K562 (cell line): ENCODE data around the gene RNASEH2C. TPM values are rescaled to one million over a fixed set of nuclear protein-coding genes. Genes with fewer than 3 reads are reported as not detected.

ENCODE experiments used
- FOXA3 ChIP-seq, 2 experiments: fragments of 450-650 bp in 1 of 2; sonication (generic) in 1 of 2; formaldehyde crosslinking; IDR thresholded peaks in 1 of 2; conservative IDR thresholded peaks in 1 of 2; 2 replicates each; pipeline versions ENCODE4 v1.4.0 to v1.8.0; 2020 to 2022; ENCODE audit warnings: mild to moderate bottlenecking in 2 of 2, missing genetic modification reagents in 1 of 2
- GATAD2B ChIP-seq: fragments of 450-650 bp; IDR thresholded peaks from 2 replicates; pipeline ENCODE4 v1.6.1; 2017; ENCODE audit warnings: mild to moderate bottlenecking, borderline replicate concordance
- KAT8 ChIP-seq: fragments of 450-650 bp; IDR thresholded peaks from 2 replicates; pipeline ENCODE4 v1.6.1; 2016; ENCODE audit warnings: low read depth, mild to moderate bottlenecking
- POLR2AphosphoS2 ChIP-seq: IDR thresholded peaks from 2 replicates; pipeline ENCODE4 v1.6.1; 2012; ENCODE audit warnings: low read length, improper control_type of control experiment
- POLR2B ChIP-seq: fragments of 450-650 bp; IDR thresholded peaks from 2 replicates; pipeline ENCODE4 v1.6.1; 2018; ENCODE audit warnings: low read depth; ENCODE audit not compliant: partially characterized antibody
- PYGO2 ChIP-seq: fragments of 450-650 bp; IDR thresholded peaks from 2 replicates; pipeline ENCODE4 v1.6.1; 2016; ENCODE audit warnings: mild to moderate bottlenecking, missing genetic modification characterization, moderate library complexity, missing compliant biosample characterization
- RB1 ChIP-seq: fragments of 450-650 bp; IDR thresholded peaks from 2 replicates; pipeline ENCODE4 v1.6.1; 2017; ENCODE audit warnings: low read depth, mild to moderate bottlenecking
- RBM34 ChIP-seq: fragments of 200-400 bp; formaldehyde crosslinking; IDR thresholded peaks from 2 replicates; pipeline ENCODE4 v1.6.1; 2018; ENCODE audit warnings: low read length, borderline replicate concordance; ENCODE audit not compliant: insufficient read depth
- RHOXF2B ChIP-seq: fragments of 250-450 bp; sonication (Bioruptor Pico); conservative IDR thresholded peaks from 2 replicates; pipeline ENCODE4 v1.5.1; 2021
- TBP ChIP-seq: optimal IDR thresholded peaks from 2 replicates; pipeline ENCODE3; 2011; ENCODE audit warnings: low read depth, low read length, improper control_type of control experiment
- ZNF197 ChIP-seq: fragments of 200-800 bp; sonication (Bioruptor generic); IDR thresholded peaks from 2 replicates; pipeline ENCODE4 v1.6.1; 2016; ENCODE audit warnings: low read depth, missing genetic modification characterization, missing compliant biosample characterization
- ZNF696 ChIP-seq: fragments of 250-450 bp; sonication (Bioruptor Pico); conservative IDR thresholded peaks from 2 replicates; pipeline ENCODE4 v1.4.0; 2020; ENCODE audit warnings: mild to moderate bottlenecking, moderate library complexity
- ZNF79 ChIP-seq: fragments of 250-450 bp; sonication (Bioruptor Pico); IDR thresholded peaks from 2 replicates; pipeline ENCODE4 v1.4.0; 2020; ENCODE audit warnings: low read depth, mild to moderate bottlenecking, moderate library complexity
- polyA plus RNA-seq, 8 experiments: library from polyadenylated mRNA; depleted of rRNA in 4 of 8; stranded (reverse) in 5 of 8; unstranded in 3 of 8; fragments of >200 nt; fragmentation: Nextera tagmentation in 2 of 8; fragmentation: Illumina TruSeq in 1 of 8; extraction: Ambion mirVana in 2 of 8; extraction: Trizol in 1 of 8; gene quantifications; 2 replicates each; pipeline versions ENCODE4 v1.2.1 to v1.2.3, GENCODE V29; 2011 to 2014; ENCODE audit warnings: inconsistent platforms in 1 of 8, missing spikeins in 1 of 8
- total RNA-seq, 7 experiments: library from RNA; depleted of rRNA in 6 of 7; stranded (reverse); fragments of >200 nt in 6 of 7; fragmentation: Illumina TruSeq in 2 of 7; extraction: Trizol in 2 of 7; gene quantifications; 2 replicates each; pipeline versions ENCODE4 v1.2.1 to v1.2.3, GENCODE V29; 2011 to 2021; ENCODE audit warnings: low replicate concordance in 1 of 7
- TF ChIP-seq, protein P1 (sequence below): IDR thresholded peaks from 2 replicates; pipeline ENCODE4 v1.6.1; 2011; ENCODE audit warnings: borderline replicate concordance, low read depth, mild to moderate bottlenecking, moderate library complexity, low read length; ENCODE audit not compliant: insufficient read depth, poor library complexity, severe bottlenecking
- TF ChIP-seq, protein P2 (sequence below): fragments of 450-650 bp; formaldehyde crosslinking; conservative IDR thresholded peaks from 2 replicates; pipeline ENCODE4 v1.4.0; 2022; ENCODE audit warnings: mild to moderate bottlenecking, missing genetic modification characterization
- TF ChIP-seq, protein P3 (sequence below): fragments of 250-450 bp; sonication (Bioruptor Pico); IDR thresholded peaks from 2 replicates; pipeline ENCODE4 v1.5.0; 2021
- TF ChIP-seq, protein P4 (sequence below): fragments of 250-450 bp; sonication (Bioruptor Pico); IDR thresholded peaks from 2 replicates; pipeline ENCODE4 v1.5.0; 2021; ENCODE audit warnings: mild to moderate bottlenecking, borderline replicate concordance
- TF ChIP-seq, protein P5 (sequence below), 2 experiments: fragments of 450-650 bp in 1 of 2; sonication (generic) in 1 of 2; formaldehyde crosslinking in 1 of 2; IDR thresholded peaks in 1 of 2; conservative IDR thresholded peaks in 1 of 2; 2 replicates each; pipeline versions ENCODE4 v1.6.1 to v1.8.1; 2016 to 2023; ENCODE audit warnings: mild to moderate bottlenecking in 2 of 2, moderate library complexity in 2 of 2, inconsistent platforms in 1 of 2, missing genetic modification reagents in 1 of 2

RNASEH2C gene
- total and polyA plus RNA-seq, 9 of the 15 experiments (the other 6 are each of a cell fraction or from before 2014, with no cell fraction given), result 5.4 to 78.2 (median 15.6) TPM

DNA sequence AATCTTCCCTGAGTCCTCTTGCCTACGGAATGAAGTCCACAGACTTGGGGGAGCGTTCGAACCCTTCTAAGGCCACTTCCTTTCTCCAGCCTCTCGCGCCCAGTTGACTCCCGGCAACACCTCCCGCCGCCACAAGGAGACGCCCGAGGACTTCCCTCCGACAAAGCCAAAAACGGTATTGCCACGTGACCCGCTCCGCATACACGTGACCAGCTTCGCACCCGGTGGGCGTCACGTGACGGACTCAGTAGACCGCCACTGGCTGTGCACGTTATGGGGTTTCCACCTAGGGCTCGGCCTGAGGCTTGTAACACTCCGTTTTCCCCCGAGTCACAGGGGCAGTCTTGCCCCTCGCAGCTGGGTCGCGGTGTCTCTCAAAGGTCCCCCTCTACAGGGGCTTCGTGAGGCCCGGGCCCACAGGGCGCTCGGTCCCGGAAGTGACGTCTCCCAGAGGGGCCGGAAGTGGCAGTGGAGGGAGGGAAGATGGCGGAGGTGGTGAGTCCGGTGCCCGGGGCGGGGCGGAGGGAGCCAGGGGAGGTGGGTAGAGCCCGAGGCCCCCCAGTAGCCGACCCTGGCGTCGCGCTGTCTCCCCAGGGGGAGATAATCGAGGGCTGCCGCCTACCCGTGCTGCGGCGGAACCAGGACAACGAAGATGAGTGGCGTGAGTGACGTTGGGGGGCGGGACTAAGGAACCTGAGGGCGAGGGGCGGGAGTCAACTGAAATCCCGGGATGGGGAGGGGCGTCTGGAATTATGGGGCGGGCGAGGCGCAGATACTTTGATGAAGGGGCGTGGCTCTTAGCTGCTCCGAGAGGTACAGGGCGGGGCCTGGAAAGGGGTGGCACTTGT lies 8.6 kb downstream of the RNASEH2C start, which contains the start of gene KAT5 (continued):
- 0 out of 2 replicates have a peak, but pooled peaks have one; percentile 6 for TF ChIP-seq ZNF696 (CRISPR knock-in tag)
- TF ChIP-seq RHOXF2B (CRISPR knock-in tag), result peak; percentile 91
- TF ChIP-seq, protein P1, sequence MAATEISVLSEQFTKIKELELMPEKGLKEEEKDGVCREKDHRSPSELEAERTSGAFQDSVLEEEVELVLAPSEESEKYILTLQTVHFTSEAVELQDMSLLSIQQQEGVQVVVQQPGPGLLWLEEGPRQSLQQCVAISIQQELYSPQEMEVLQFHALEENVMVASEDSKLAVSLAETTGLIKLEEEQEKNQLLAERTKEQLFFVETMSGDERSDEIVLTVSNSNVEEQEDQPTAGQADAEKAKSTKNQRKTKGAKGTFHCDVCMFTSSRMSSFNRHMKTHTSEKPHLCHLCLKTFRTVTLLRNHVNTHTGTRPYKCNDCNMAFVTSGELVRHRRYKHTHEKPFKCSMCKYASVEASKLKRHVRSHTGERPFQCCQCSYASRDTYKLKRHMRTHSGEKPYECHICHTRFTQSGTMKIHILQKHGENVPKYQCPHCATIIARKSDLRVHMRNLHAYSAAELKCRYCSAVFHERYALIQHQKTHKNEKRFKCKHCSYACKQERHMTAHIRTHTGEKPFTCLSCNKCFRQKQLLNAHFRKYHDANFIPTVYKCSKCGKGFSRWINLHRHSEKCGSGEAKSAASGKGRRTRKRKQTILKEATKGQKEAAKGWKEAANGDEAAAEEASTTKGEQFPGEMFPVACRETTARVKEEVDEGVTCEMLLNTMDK, result peak; percentile 63
- TF ChIP-seq, protein P2, sequence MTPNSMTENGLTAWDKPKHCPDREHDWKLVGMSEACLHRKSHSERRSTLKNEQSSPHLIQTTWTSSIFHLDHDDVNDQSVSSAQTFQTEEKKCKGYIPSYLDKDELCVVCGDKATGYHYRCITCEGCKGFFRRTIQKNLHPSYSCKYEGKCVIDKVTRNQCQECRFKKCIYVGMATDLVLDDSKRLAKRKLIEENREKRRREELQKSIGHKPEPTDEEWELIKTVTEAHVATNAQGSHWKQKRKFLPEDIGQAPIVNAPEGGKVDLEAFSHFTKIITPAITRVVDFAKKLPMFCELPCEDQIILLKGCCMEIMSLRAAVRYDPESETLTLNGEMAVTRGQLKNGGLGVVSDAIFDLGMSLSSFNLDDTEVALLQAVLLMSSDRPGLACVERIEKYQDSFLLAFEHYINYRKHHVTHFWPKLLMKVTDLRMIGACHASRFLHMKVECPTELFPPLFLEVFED, result peak; percentile 18; the same call in 1 of the 2 replicates
- TF ChIP-seq, protein P3, sequence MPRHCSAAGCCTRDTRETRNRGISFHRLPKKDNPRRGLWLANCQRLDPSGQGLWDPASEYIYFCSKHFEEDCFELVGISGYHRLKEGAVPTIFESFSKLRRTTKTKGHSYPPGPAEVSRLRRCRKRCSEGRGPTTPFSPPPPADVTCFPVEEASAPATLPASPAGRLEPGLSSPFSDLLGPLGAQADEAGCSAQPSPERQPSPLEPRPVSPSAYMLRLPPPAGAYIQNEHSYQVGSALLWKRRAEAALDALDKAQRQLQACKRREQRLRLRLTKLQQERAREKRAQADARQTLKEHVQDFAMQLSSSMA (CRISPR knock-in tag), result peak; percentile 71; the same call in 1 of the 2 replicates
- 0 out of 2 replicates have a peak, but pooled peaks have one; percentile 87 for TF ChIP-seq ZNF197 (CRISPR knock-in tag)
- TF ChIP-seq ZNF79 (CRISPR knock-in tag), result peak; percentile 49; the same call in 1 of the 2 replicates
- TF ChIP-seq, protein P4, sequence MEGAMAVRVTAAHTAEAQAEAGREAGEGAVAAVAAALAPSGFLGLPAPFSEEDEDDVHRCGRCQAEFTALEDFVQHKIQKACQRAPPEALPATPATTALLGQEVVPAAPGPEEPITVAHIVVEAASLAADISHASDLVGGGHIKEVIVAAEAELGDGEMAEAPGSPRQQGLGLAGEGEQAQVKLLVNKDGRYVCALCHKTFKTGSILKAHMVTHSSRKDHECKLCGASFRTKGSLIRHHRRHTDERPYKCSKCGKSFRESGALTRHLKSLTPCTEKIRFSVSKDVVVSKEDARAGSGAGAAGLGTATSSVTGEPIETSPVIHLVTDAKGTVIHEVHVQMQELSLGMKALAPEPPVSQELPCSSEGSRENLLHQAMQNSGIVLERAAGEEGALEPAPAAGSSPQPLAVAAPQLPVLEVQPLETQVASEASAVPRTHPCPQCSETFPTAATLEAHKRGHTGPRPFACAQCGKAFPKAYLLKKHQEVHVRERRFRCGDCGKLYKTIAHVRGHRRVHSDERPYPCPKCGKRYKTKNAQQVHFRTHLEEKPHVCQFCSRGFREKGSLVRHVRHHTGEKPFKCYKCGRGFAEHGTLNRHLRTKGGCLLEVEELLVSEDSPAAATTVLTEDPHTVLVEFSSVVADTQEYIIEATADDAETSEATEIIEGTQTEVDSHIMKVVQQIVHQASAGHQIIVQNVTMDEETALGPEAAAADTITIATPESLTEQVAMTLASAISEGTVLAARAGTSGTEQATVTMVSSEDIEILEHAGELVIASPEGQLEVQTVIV (CRISPR knock-in tag), result no peak
- TF ChIP-seq POLR2AphosphoS2, result peak; percentile 88; the same call in 1 of the 2 replicates
- peak; percentile 91 for TF ChIP-seq TBP
- no peak for TF ChIP-seq FOXA3 (CRISPR knock-in tag; conservative IDR thresholded peaks at IDR 0.05 in 1 of 2, IDR thresholded peaks at IDR 0.05 in 1 of 2)
- TF ChIP-seq RB1, result peak; percentile 80
- TF ChIP-seq PYGO2 (tag), result 0 out of 2 replicates have a peak, but pooled peaks have one; percentile 24
- TF ChIP-seq, protein P5, sequence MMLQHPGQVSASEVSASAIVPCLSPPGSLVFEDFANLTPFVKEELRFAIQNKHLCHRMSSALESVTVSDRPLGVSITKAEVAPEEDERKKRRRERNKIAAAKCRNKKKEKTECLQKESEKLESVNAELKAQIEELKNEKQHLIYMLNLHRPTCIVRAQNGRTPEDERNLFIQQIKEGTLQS (IDR thresholded peaks at IDR 0.05), result peak; percentile 86
- TF ChIP-seq, protein P5 (CRISPR knock-in tag; conservative IDR thresholded peaks at IDR 0.05), result peak; percentile 78; the same call in 1 of the 2 replicates
- peak; percentile 30; the same call in 1 of the 2 replicates for TF ChIP-seq GATAD2B
- TF ChIP-seq KAT8, result peak; percentile 84; the same call in 1 of the 2 replicates
- no peak for TF ChIP-seq RBM34
- TF ChIP-seq POLR2B, result peak; percentile 90
